Small intestine (tissue), 7 donors: Measurements from ENCODE around the gene SPATA2. TPM values are rescaled to one million over a fixed set of nuclear protein-coding genes. Genes with fewer than 3 reads are reported as not detected.

Experiments used
- DNase-seq, 2 donors: peaks; one replicate each; pipeline versions ENCODE4 v3.0.0 to v3.0.0-alpha.2; 2013
- FAIRE-seq: peaks from 2 replicates; lab custom pipeline; 2012; peaks lifted over from hg19 to GRCh38; lab: Jason Lieb, UNC
- H3K27ac ChIP-seq, 3 donors: one replicate each; pipeline ENCODE4 v1.5.1; 2013; ENCODE audit warnings: low read length in 2 of 3, mild to moderate bottlenecking in 2 of 3, control low read depth in 1 of 3, inconsistent platforms in 1 of 3, low read depth in 1 of 3, moderate library complexity in 1 of 3
- H3K27me3 ChIP-seq, 3 donors: one replicate each; pipeline ENCODE4 v1.6.1; 2013; ENCODE audit warnings: low read length in 3 of 3, inconsistent platforms in 1 of 3; ENCODE audit not compliant: control insufficient read depth in 3 of 3, insufficient read depth in 3 of 3
- H3K36me3 ChIP-seq, 3 donors: one replicate each; pipeline ENCODE4 v1.6.1; 2013; ENCODE audit warnings: low read length in 3 of 3, inconsistent platforms in 1 of 3, low read depth in 1 of 3, mild to moderate bottlenecking in 1 of 3, moderate library complexity in 1 of 3; ENCODE audit not compliant: control insufficient read depth in 3 of 3, insufficient read depth in 2 of 3
- H3K4me1 ChIP-seq, 3 donors: one replicate each; pipeline ENCODE4 v1.6.1; 2013; ENCODE audit warnings: low read length in 2 of 3, inconsistent platforms in 1 of 3, low read depth in 1 of 3, mild to moderate bottlenecking in 1 of 3, moderate library complexity in 1 of 3; ENCODE audit not compliant: control insufficient read depth in 3 of 3, insufficient read depth in 2 of 3
- H3K4me3 ChIP-seq, 3 donors: one replicate each; pipeline ENCODE4 v1.5.1; 2013; ENCODE audit warnings: low read length in 3 of 3, control low read depth in 1 of 3, inconsistent platforms in 1 of 3, low read depth in 1 of 3, mild to moderate bottlenecking in 1 of 3, moderate library complexity in 1 of 3
- H3K9me3 ChIP-seq, 2 donors: one replicate each; pipeline ENCODE4 v1.6.1; 2013; ENCODE audit warnings: low read depth in 1 of 2, low read length in 1 of 2; ENCODE audit not compliant: control insufficient read depth in 2 of 2, insufficient read depth in 1 of 2
- WGBS, 3 donors: extraction: QIAGEN DNeasy Blood & Tissue Kit; methylation state at CpG; one replicate each; pipeline ENCODE4 v1.1.7; 2013; 5-methylcytosine and 5-hydroxymethylcytosine counted together
- polyA plus RNA-seq, 4 donors: library from polyadenylated mRNA; stranded (reverse) in 3 of 4; unstranded in 1 of 4; fragments of 200-250 nt in 3 of 4; fragments of 120-200 nt in 1 of 4; gene quantifications; one replicate each; pipeline versions ENCODE4 v1.2.1 to v1.2.3, GENCODE V29; 2013
- donor health status: healthy with polysubstance abuse.
- donor health status: control.
- donor health status: control.
- donor health status: Bipolar disorder and iron deficiency.
- donor health status: healthy.

The SPATA2 gene
- polyA plus RNA-seq, 4 donors = 8.6 to 15.1 (median 10.4) TPM

DNA sequence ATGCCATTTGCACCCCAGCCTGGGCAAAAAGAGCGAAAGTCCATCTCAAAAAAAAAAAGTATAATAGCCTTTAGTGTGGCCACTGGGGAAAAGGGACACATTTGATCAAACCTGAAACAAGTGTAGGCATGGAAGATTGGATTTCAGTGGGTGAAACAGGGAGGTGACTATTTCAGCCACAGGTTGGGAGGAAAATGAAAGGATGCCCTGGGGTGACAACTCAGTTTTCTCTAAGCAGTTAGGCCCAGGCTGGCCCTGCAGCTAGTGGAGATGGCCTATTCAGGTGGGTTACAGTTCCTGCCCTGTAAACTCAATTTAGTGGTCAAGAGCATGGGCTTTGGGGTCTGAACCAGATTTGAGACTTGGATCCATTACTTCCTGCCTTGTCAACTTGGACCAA lies 36.4 kb downstream of the SPATA2 start:
- Histone ChIP-seq H3K27ac (no peak overlapping the region), H3K9me3 (no peaks in the 10 kb centered on the region), H3K36me3 (peaks cover 8 to 67% (median 10%) of the 10 kb centered on the region in 3 donors), H3K4me3 (no peak overlapping the region), H3K4me1 (no peaks in the 10 kb centered on the region), H3K27me3 (no peaks in the 10 kb centered on the region)
- 94 to 97% (median 95%) methylated on average over 1 of the region's 1 CpG for WGBS, 3 donors
- FAIRE-seq (no peak), DNase-seq (no peak)

DNA sequence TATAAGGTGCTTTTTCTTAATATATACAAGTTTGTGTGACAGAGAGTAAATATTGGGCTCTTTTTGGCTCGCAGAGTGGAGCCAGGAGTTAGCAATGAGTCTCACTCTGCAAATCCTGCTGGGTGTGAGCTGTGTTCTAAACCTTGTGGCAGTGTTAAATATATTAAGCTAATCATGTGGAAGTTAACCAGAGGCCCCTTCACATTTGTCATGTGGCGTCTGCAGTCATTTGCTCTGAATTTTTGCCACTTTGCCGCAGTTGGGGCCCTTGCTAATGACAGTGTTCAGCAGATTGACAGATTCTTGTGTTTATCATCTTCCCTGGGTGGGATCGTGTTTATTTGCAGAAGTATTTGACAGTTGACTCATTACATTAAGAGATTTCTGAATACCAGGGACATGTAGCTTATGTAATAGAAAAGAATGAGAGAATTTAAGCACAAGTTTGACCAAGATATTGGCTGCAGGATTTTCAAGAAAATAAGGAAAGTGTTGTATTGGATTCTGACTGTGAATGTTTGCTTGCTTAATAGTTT lies 37.9 kb downstream of the SPATA2 start:
- no peak for DNase-seq
- no peak for FAIRE-seq
- WGBS, 3 donors = 80 to 88% (median 87%) methylated on average over 4 of the region's 4 CpGs
- H3K4me3 ChIP-seq = no peak overlapping the region
- no peak overlapping the region for H3K27ac ChIP-seq
- no peaks in the 10 kb centered on the region for H3K4me1 ChIP-seq
- peaks cover 7 to 60% (median 8%) of the 10 kb centered on the region in 3 donors for H3K36me3 ChIP-seq
- H3K9me3 ChIP-seq = no peaks in the 10 kb centered on the region
- H3K27me3 ChIP-seq = no peaks in the 10 kb centered on the region

- no peaks in the 10 kb centered on the region for H3K27me3 ChIP-seq
- 85 to 90% (median 86%) methylated on average over 6 of the region's 6 CpGs for WGBS, 3 donors
- DNase-seq = peak in 1 of 2 donors; percentile 14
- H3K36me3 ChIP-seq = peaks cover 1 to 54% (median 5%) of the 10 kb centered on the region in 3 donors
- no peaks in the 10 kb centered on the region for H3K9me3 ChIP-seq
- H3K4me1 ChIP-seq = no peaks in the 10 kb centered on the region
- FAIRE-seq = no peak
- H3K27ac ChIP-seq = no peak overlapping the region
- H3K4me3 ChIP-seq = no peak overlapping the region
Measured at GRCh38 chr20:49874696-49875095, 40.6 kb downstream of the SPATA2 start.

DNA sequence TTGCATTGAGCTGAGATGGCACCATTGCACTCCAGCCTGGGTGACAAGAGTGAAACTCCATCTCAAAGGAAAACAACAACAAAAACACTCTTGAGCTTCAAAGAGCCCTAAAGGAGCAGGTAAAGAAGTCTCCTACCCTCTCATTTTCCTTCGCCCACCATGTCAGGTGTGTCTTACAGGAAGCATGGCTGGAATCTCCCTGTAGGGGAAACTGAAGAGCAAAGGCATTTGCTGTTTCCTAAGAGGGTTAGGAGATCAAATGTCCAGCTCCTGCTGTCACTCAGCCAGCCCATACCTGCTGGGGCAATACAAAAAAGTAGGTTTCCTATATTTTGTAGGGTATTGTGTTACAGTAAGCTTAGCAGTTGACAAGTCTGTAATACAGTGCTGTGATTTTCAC lies 43.3 kb downstream of the SPATA2 start:
- no peak overlapping the region for H3K4me3 ChIP-seq

GRCh38 chr20:49871391-49871948 lies 43.9 kb downstream of the SPATA2 start:
- H3K27me3 ChIP-seq = no peaks in the 10 kb centered on the region
- H3K4me3 ChIP-seq = no peak overlapping the region
- 94 to 96% (median 96%) methylated on average over 6 of the region's 6 CpGs for WGBS, 3 donors
- no peak for DNase-seq
- H3K9me3 ChIP-seq = no peaks in the 10 kb centered on the region
- H3K4me1 ChIP-seq = no peaks in the 10 kb centered on the region
- FAIRE-seq = no peak
- H3K27ac ChIP-seq = no peak overlapping the region
- H3K36me3 ChIP-seq = peaks cover 0 to 46% (median 3%) of the 10 kb centered on the region in 3 donors

More for the DNA sequence above, 43.3 kb downstream of the SPATA2 start:
- Histone ChIP-seq H3K9me3 (no peaks in the 10 kb centered on the region), H3K27ac (no peak overlapping the region), H3K27me3 (no peaks in the 10 kb centered on the region), H3K36me3 (peaks cover 0 to 46% (median 5%) of the 10 kb centered on the region in 3 donors), H3K4me1 (no peaks in the 10 kb centered on the region)
- FAIRE-seq (no peak), DNase-seq (no peak)
- WGBS, 3 donors = 88 to 100% (median 96%) methylated on average over 1 of the region's 1 CpG

DNA sequence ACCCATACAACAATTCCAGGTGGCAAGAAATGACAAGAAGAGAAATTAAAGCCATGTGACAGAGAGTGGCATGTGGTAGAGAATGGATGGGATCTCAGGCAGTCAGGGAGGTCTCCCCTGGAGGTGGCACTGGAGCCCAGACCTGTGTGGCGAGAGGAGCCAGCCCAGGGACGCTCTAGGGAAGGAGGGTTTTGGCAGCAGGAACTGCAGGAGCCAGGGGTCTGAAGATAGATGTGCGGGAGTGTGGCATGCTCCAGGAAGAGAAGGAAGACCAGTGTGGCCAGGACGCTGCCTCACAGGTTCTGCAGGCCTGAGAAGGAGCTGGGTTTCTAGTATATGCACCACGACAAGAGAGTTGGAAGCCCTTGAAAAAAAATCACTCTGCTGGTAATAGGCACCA lies 45.1 kb downstream of the SPATA2 start:
- no peaks in the 10 kb centered on the region for H3K27me3 ChIP-seq
- H3K27ac ChIP-seq = no peak overlapping the region
- H3K4me1 ChIP-seq = no peaks in the 10 kb centered on the region
- FAIRE-seq = no peak
- no peaks in the 10 kb centered on the region for H3K9me3 ChIP-seq
- H3K36me3 ChIP-seq = peaks cover 2 to 45% (median 4%) of the 10 kb centered on the region in 3 donors
- no peak for DNase-seq
- no peak overlapping the region for H3K4me3 ChIP-seq
- WGBS, 3 donors = 90 to 98% (median 94%) methylated on average over 5 of the region's 5 CpGs

- Histone ChIP-seq H3K36me3 (peaks cover 4 to 46% (median 4%) of the 10 kb centered on the region in 3 donors), H3K27ac (no peak overlapping the region), H3K27me3 (no peaks in the 10 kb centered on the region), H3K4me3 (no peak overlapping the region), H3K4me1 (no peaks in the 10 kb centered on the region), H3K9me3 (no peaks in the 10 kb centered on the region)
- 77 to 89% (median 84%) methylated on average over 5 of the region's 5 CpGs for WGBS, 3 donors
- FAIRE-seq (no peak), DNase-seq (no peak)
Measured at GRCh38 chr20:49868964-49869363, 46.4 kb downstream of the SPATA2 start.

GRCh38 chr20:49868538-49868937 lies 46.8 kb downstream of the SPATA2 start:
- 91 to 97% (median 91%) methylated on average over 3 of the region's 3 CpGs for WGBS, 3 donors
- no peak for DNase-seq
- H3K27me3 ChIP-seq = no peaks in the 10 kb centered on the region

More at GRCh38 chr20:49868538-49868937, 46.8 kb downstream of the SPATA2 start:
- no peaks in the 10 kb centered on the region for H3K4me1 ChIP-seq
- no peak for FAIRE-seq
- peaks cover 4 to 48% (median 4%) of the 10 kb centered on the region in 3 donors for H3K36me3 ChIP-seq
- no peak overlapping the region for H3K4me3 ChIP-seq
- no peak overlapping the region for H3K27ac ChIP-seq
- H3K9me3 ChIP-seq = no peaks in the 10 kb centered on the region
